HepG2 (cell line): ENCODE measurements around the gene TUBA4A. TPM values are rescaled to one million over a fixed set of nuclear protein-coding genes. Genes with fewer than 3 reads are reported as not detected.
A peak's percentile ranks its signal among the peaks of the same experiment; 100 is the strongest.

Source experiments
- ATAD3A ChIP-seq: sonication (generic); formaldehyde crosslinking; IDR thresholded peaks from 2 replicates; pipeline ENCODE4 v1.4.0; 2020; ENCODE audit warnings: missing genetic modification reagents
- CHCHD3 ChIP-seq: sonication (generic); formaldehyde crosslinking; IDR thresholded peaks from 2 replicates; pipeline ENCODE4 v1.8.0; 2022; ENCODE audit warnings: mild to moderate bottlenecking, missing genetic modification reagents, moderate library complexity
- MEIS2 ChIP-seq: sonication (generic); formaldehyde crosslinking; IDR thresholded peaks from 2 replicates; pipeline ENCODE4 v1.9.0; 2021; ENCODE audit warnings: mild to moderate bottlenecking, missing genetic modification reagents
- MIER2 ChIP-seq: IDR thresholded peaks from 2 replicates; pipeline ENCODE4 v1.6.1; 2016; ENCODE audit warnings: missing biosample characterization, missing genetic modification reagents
- MTF2 ChIP-seq: sonication (generic); formaldehyde crosslinking; IDR thresholded peaks from 2 replicates; pipeline ENCODE4 v1.5.0; 2020; ENCODE audit warnings: missing genetic modification reagents, borderline replicate concordance
- ZC3H13 ChIP-seq: sonication (generic); formaldehyde crosslinking; IDR thresholded peaks from 2 replicates; pipeline ENCODE4 v1.8.1; 2023; ENCODE audit warnings: mild to moderate bottlenecking, missing genetic modification reagents, moderate library complexity
- ZSCAN12 ChIP-seq: sonication (generic); formaldehyde crosslinking; IDR thresholded peaks from 2 replicates; pipeline ENCODE4 v1.9.0; 2021; ENCODE audit warnings: mild to moderate bottlenecking, missing genetic modification reagents
- polyA plus RNA-seq, 8 experiments: library from polyadenylated mRNA; depleted of rRNA in 3 of 8; stranded (reverse) in 7 of 8; unstranded in 1 of 8; fragments of >200 nt; fragmentation: Illumina TruSeq in 4 of 8; extraction: Trizol in 4 of 8; gene quantifications; 2 replicates each; pipeline versions ENCODE4 v1.2.1 to v1.2.3, GENCODE V29; 2011 to 2016; ENCODE audit warnings: low read depth in 4 of 8, missing spikeins in 1 of 8, mixed read lengths in 1 of 8; ENCODE audit not compliant: insufficient read depth in 1 of 8
- total RNA-seq, 5 experiments: library from RNA; depleted of rRNA; stranded (reverse); fragments of >200 nt; fragmentation: Illumina TruSeq; extraction: Trizol; gene quantifications; 2 replicates each; pipeline ENCODE4 v1.2.3, GENCODE V29; 2016; ENCODE audit warnings: low read depth in 1 of 5
- TF ChIP-seq, protein P1 (sequence below): sonication (generic); formaldehyde crosslinking; IDR thresholded peaks from 2 replicates; pipeline ENCODE4 v1.4.0; 2020; ENCODE audit warnings: missing genetic modification reagents; ENCODE audit errors: not compliant biosample characterization
- TF ChIP-seq, protein P2 (sequence below): IDR thresholded peaks from 2 replicates; pipeline ENCODE4 v1.6.1; 2012; ENCODE audit warnings: low read depth, low read length, improper control_type of control experiment
- TF ChIP-seq, protein P3 (sequence below), 2 experiments: sonication (generic) in 1 of 2; formaldehyde crosslinking in 1 of 2; IDR thresholded peaks; 2 replicates each; pipeline versions ENCODE4 v1.4.0 to v1.6.1; 2016 to 2020; ENCODE audit warnings: borderline replicate concordance in 1 of 2, low read depth in 1 of 2, mild to moderate bottlenecking in 1 of 2, missing genetic modification reagents in 1 of 2
- TF ChIP-seq, protein P4 (sequence below): sonication (generic); formaldehyde crosslinking; IDR thresholded peaks from 2 replicates; pipeline ENCODE4 v1.4.0; 2020; ENCODE audit warnings: missing genetic modification reagents
- TF ChIP-seq, protein P5 (sequence below): IDR thresholded peaks from 2 replicates; pipeline ENCODE4 v1.6.1; 2016; ENCODE audit warnings: low read depth, control low read depth
- TF ChIP-seq, protein P6 (sequence below): sonication (generic); formaldehyde crosslinking; IDR thresholded peaks from 2 replicates; pipeline ENCODE4 v1.5.0; 2020; ENCODE audit warnings: mild to moderate bottlenecking, missing genetic modification reagents, borderline replicate concordance

The TUBA4A gene
- total and polyA plus RNA-seq, 2 of the 13 experiments (the other 11 are each of a cell fraction or from before 2014, with no cell fraction given): 1.3 to 12.7 TPM

DNA sequence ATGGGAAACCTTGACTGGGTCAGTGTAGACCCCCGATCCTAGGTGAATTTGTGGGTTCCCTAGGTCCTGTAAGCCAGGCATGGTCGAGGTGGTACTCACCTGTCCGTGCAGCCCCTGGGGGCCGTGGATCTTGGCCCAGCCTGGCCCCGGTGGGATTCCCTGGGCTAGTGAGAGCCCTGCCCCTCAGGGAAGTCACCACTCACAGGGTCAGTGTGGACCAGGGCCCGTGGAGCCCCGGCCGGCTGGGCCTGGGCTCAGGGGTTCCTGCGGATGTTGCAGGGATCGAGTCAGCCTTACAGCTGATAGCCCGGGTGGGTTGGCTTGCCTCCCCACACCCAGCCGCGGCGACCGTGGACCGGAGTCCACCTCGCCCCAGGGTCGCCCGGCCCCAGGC lies 24.8 kb downstream of the TUBA4A start (continued):
- TF ChIP-seq, protein P1, sequence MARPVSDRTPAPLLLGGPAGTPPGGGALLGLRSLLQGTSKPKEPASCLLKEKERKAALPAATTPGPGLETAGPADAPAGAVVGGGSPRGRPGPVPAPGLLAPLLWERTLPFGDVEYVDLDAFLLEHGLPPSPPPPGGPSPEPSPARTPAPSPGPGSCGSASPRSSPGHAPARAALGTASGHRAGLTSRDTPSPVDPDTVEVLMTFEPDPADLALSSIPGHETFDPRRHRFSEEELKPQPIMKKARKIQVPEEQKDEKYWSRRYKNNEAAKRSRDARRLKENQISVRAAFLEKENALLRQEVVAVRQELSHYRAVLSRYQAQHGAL (CRISPR knock-in tag): peak; percentile 6
- TF ChIP-seq MTF2 (CRISPR knock-in tag) (no peak), ZSCAN12 (CRISPR knock-in tag) (no peak), MEIS2 (CRISPR knock-in tag) (no peak), MIER2 (CRISPR knock-in tag) (no peak), ZC3H13 (no peak), CHCHD3 (CRISPR knock-in tag) (0 out of 2 replicates have a peak, but pooled peaks have one; percentile 24), ATAD3A (CRISPR knock-in tag) (peak; percentile 72; the same call in 1 of the 2 replicates)
- TF ChIP-seq, protein P2, sequence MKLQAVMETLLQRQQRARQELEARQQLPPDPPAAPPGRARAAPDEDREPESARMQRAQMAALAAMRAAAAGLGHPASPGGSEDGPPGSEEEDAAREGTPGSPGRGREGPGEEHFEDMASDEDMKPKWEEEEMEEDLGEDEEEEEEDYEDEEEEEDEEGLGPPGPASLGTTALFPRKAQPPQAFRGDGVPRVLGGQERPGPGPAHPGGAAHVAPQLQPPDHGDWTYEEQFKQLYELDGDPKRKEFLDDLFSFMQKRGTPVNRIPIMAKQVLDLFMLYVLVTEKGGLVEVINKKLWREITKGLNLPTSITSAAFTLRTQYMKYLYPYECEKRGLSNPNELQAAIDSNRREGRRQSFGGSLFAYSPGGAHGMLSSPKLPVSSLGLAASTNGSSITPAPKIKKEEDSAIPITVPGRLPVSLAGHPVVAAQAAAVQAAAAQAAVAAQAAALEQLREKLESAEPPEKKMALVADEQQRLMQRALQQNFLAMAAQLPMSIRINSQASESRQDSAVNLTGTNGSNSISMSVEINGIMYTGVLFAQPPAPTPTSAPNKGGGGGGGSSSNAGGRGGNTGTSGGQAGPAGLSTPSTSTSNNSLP: no peak
- TF ChIP-seq, protein P3, sequence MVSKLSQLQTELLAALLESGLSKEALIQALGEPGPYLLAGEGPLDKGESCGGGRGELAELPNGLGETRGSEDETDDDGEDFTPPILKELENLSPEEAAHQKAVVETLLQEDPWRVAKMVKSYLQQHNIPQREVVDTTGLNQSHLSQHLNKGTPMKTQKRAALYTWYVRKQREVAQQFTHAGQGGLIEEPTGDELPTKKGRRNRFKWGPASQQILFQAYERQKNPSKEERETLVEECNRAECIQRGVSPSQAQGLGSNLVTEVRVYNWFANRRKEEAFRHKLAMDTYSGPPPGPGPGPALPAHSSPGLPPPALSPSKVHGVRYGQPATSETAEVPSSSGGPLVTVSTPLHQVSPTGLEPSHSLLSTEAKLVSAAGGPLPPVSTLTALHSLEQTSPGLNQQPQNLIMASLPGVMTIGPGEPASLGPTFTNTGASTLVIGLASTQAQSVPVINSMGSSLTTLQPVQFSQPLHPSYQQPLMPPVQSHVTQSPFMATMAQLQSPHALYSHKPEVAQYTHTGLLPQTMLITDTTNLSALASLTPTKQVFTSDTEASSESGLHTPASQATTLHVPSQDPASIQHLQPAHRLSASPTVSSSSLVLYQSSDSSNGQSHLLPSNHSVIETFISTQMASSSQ (IDR thresholded peaks at IDR 0.05; ENCODE audit: low read depth): no peak
- TF ChIP-seq, protein P3 (CRISPR knock-in tag; IDR thresholded peaks at IDR 0.05; ENCODE audit: borderline replicate concordance): peak; percentile 14; the same call in 1 of the 2 replicates
- TF ChIP-seq, protein P4, sequence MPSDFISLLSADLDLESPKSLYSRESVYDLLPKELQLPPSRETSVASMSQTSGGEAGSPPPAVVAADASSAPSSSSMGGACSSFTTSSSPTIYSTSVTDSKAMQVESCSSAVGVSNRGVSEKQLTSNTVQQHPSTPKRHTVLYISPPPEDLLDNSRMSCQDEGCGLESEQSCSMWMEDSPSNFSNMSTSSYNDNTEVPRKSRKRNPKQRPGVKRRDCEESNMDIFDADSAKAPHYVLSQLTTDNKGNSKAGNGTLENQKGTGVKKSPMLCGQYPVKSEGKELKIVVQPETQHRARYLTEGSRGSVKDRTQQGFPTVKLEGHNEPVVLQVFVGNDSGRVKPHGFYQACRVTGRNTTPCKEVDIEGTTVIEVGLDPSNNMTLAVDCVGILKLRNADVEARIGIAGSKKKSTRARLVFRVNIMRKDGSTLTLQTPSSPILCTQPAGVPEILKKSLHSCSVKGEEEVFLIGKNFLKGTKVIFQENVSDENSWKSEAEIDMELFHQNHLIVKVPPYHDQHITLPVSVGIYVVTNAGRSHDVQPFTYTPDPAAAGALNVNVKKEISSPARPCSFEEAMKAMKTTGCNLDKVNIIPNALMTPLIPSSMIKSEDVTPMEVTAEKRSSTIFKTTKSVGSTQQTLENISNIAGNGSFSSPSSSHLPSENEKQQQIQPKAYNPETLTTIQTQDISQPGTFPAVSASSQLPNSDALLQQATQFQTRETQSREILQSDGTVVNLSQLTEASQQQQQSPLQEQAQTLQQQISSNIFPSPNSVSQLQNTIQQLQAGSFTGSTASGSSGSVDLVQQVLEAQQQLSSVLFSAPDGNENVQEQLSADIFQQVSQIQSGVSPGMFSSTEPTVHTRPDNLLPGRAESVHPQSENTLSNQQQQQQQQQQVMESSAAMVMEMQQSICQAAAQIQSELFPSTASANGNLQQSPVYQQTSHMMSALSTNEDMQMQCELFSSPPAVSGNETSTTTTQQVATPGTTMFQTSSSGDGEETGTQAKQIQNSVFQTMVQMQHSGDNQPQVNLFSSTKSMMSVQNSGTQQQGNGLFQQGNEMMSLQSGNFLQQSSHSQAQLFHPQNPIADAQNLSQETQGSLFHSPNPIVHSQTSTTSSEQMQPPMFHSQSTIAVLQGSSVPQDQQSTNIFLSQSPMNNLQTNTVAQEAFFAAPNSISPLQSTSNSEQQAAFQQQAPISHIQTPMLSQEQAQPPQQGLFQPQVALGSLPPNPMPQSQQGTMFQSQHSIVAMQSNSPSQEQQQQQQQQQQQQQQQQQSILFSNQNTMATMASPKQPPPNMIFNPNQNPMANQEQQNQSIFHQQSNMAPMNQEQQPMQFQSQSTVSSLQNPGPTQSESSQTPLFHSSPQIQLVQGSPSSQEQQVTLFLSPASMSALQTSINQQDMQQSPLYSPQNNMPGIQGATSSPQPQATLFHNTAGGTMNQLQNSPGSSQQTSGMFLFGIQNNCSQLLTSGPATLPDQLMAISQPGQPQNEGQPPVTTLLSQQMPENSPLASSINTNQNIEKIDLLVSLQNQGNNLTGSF (CRISPR knock-in tag): no peak
- TF ChIP-seq, protein P5, sequence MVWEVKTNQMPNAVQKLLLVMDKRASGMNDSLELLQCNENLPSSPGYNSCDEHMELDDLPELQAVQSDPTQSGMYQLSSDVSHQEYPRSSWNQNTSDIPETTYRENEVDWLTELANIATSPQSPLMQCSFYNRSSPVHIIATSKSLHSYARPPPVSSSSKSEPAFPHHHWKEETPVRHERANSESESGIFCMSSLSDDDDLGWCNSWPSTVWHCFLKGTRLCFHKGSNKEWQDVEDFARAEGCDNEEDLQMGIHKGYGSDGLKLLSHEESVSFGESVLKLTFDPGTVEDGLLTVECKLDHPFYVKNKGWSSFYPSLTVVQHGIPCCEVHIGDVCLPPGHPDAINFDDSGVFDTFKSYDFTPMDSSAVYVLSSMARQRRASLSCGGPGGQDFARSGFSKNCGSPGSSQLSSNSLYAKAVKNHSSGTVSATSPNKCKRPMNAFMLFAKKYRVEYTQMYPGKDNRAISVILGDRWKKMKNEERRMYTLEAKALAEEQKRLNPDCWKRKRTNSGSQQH: no peak
- TF ChIP-seq, protein P6, sequence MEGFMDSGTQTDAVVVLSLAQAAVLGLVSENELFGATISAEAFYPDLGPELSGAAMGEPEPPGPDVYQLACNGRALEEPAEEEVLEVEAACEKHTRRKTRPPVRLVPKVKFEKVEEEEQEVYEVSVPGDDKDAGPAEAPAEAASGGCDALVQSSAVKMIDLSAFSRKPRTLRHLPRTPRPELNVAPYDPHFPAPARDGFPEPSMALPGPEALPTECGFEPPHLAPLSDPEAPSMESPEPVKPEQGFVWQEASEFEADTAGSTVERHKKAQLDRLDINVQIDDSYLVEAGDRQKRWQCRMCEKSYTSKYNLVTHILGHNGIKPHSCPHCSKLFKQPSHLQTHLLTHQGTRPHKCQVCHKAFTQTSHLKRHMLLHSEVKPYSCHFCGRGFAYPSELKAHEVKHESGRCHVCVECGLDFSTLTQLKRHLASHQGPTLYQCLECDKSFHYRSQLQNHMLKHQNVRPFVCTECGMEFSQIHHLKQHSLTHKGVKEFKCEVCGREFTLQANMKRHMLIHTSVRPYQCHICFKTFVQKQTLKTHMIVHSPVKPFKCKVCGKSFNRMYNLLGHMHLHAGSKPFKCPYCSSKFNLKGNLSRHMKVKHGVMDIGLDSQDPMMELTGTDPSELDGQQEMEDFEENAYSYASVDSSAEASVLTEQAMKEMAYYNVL (CRISPR knock-in tag): no peak
